Osteocyte (in vitro differentiated cells): ENCODE results near the gene GPR34. TPM values are rescaled to one million over a fixed set of nuclear protein-coding genes. Genes with fewer than 3 reads are reported as not detected.

Experiments used
- DNase-seq: peaks from one replicate; pipeline ENCODE4 v3.0.0; 2021; ENCODE audit warnings: mixed read lengths; ENCODE audit not compliant: unreplicated experiment; ENCODE audit errors: extremely low spot score
- H3K27ac Mint-ChIP-seq: one replicate; pipeline ENCODE4 v1.8.0; 2021; ENCODE audit warnings: mild to moderate bottlenecking, mixed read lengths; ENCODE audit not compliant: unreplicated experiment
- H3K27me3 Mint-ChIP-seq: one replicate; pipeline ENCODE4 v1.8.0; 2021; ENCODE audit warnings: mixed read lengths; ENCODE audit not compliant: unreplicated experiment
- H3K36me3 Mint-ChIP-seq: one replicate; pipeline ENCODE4 v1.8.0; 2021; ENCODE audit warnings: mixed read lengths; ENCODE audit not compliant: unreplicated experiment
- H3K4me1 Mint-ChIP-seq: one replicate; pipeline ENCODE4 v1.8.0; 2021; ENCODE audit warnings: mixed read lengths; ENCODE audit not compliant: unreplicated experiment
- H3K4me3 Mint-ChIP-seq: one replicate; pipeline ENCODE4 v1.8.0; 2021; ENCODE audit warnings: mild to moderate bottlenecking, moderate library complexity, mixed read lengths; ENCODE audit not compliant: unreplicated experiment
- H3K9me3 Mint-ChIP-seq: one replicate; pipeline ENCODE4 v1.8.0; 2021; ENCODE audit warnings: mixed read lengths; ENCODE audit not compliant: unreplicated experiment
- total RNA-seq: library from RNA; stranded (reverse); gene quantifications from 2 replicates; pipeline ENCODE4 v1.2.1, GENCODE V29; 2021
- TF ChIP-seq, protein P1 (sequence below): fragments of 200-600 bp; sonication (generic); IDR thresholded peaks from 2 replicates; pipeline ENCODE4 v1.5.0; 2021; ENCODE audit warnings: antibody characterized with exemption, mild to moderate bottlenecking, moderate library complexity

GPR34 gene
- total RNA-seq, 1 donor from 2014 or later, result not detected

- H3K4me3 Mint-ChIP-seq, result no peak overlapping the region
- peaks cover 16% of the 10 kb centered on the region for H3K36me3 Mint-ChIP-seq
- H3K9me3 Mint-ChIP-seq, result peaks cover 3% of the 10 kb centered on the region
- no peaks in the 10 kb centered on the region for H3K27me3 Mint-ChIP-seq
- TF ChIP-seq, protein P1, sequence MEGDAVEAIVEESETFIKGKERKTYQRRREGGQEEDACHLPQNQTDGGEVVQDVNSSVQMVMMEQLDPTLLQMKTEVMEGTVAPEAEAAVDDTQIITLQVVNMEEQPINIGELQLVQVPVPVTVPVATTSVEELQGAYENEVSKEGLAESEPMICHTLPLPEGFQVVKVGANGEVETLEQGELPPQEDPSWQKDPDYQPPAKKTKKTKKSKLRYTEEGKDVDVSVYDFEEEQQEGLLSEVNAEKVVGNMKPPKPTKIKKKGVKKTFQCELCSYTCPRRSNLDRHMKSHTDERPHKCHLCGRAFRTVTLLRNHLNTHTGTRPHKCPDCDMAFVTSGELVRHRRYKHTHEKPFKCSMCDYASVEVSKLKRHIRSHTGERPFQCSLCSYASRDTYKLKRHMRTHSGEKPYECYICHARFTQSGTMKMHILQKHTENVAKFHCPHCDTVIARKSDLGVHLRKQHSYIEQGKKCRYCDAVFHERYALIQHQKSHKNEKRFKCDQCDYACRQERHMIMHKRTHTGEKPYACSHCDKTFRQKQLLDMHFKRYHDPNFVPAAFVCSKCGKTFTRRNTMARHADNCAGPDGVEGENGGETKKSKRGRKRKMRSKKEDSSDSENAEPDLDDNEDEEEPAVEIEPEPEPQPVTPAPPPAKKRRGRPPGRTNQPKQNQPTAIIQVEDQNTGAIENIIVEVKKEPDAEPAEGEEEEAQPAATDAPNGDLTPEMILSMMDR, result no peak
- DNase-seq, result no peak
- no peak overlapping the region for H3K27ac Mint-ChIP-seq
- peaks cover 22% of the 10 kb centered on the region for H3K4me1 Mint-ChIP-seq
Observed at GRCh38 chrX:41661366-41662095, 27.2 kb upstream of the GPR34 start.

DNA sequence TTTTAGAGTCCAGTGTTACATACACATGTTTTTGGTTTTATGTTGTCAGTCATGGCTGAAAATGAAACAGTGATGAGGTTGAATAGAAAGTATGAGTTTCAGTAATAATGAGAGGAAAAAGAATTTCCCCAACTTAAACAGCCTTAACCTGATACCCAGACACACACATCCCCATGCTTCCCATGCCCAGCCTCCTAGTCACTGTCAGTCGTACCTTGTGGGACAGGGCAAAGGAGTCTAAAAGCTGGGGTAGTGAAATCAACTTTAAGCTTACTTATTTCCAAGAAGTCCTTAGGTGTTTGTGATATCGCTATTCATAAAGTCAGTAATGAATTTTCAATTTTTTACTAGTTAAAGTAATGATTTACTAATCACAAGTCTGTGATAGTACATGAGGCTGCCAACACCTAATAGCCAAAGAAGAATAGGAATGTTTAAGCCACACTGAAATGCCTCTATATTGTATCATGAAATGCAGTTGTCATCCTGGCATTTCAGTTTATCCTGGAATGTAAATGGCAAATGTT lies 24.3 kb upstream of the GPR34 start:
- no peaks in the 10 kb centered on the region for H3K9me3 Mint-ChIP-seq
- DNase-seq, result no peak
- peak overlapping the region; percentile 82 for H3K27ac Mint-ChIP-seq
- no peaks in the 10 kb centered on the region for H3K27me3 Mint-ChIP-seq
- H3K4me1 Mint-ChIP-seq, result peaks cover 22% of the 10 kb centered on the region
- H3K4me3 Mint-ChIP-seq, result no peak overlapping the region
- peaks cover 6% of the 10 kb centered on the region for H3K36me3 Mint-ChIP-seq
- TF ChIP-seq, protein P1, result no peak

DNA sequence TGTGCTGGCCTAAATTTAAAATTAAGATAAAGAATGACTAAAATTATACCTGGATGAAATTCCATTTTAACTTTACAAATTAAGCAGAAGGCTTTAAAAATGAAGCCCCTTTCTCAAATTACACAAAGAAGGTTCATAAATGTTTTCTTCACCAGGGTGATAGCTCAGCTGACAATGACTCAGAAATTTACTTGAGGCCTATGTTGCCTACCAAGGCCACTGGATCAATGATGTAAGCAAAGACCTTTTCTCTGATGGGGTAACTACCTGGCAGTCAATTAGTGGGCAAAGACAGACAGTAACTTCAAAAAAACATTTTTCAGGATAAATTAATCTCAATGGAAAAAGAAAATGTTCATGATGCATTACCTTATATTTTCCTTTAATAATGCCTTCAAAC lies 23.9 kb upstream of the GPR34 start:
- H3K9me3 Mint-ChIP-seq, result no peaks in the 10 kb centered on the region
- peak overlapping the region; percentile 82 for H3K27ac Mint-ChIP-seq
- H3K27me3 Mint-ChIP-seq, result no peaks in the 10 kb centered on the region
- TF ChIP-seq, protein P1, result no peak
- peaks cover 22% of the 10 kb centered on the region for H3K4me1 Mint-ChIP-seq
- H3K36me3 Mint-ChIP-seq, result peaks cover 4% of the 10 kb centered on the region
- no peak overlapping the region for H3K4me3 Mint-ChIP-seq
- no peak for DNase-seq

GRCh38 chrX:41665686-41666085 lies 23.1 kb upstream of the GPR34 start:
- H3K36me3 Mint-ChIP-seq, result peaks cover 4% of the 10 kb centered on the region
- DNase-seq, result no peak
- H3K4me3 Mint-ChIP-seq, result no peak overlapping the region
- no peaks in the 10 kb centered on the region for H3K9me3 Mint-ChIP-seq
- peaks cover 22% of the 10 kb centered on the region for H3K4me1 Mint-ChIP-seq
- no peaks in the 10 kb centered on the region for H3K27me3 Mint-ChIP-seq
- H3K27ac Mint-ChIP-seq, result no peak overlapping the region
- TF ChIP-seq, protein P1, result no peak

DNA sequence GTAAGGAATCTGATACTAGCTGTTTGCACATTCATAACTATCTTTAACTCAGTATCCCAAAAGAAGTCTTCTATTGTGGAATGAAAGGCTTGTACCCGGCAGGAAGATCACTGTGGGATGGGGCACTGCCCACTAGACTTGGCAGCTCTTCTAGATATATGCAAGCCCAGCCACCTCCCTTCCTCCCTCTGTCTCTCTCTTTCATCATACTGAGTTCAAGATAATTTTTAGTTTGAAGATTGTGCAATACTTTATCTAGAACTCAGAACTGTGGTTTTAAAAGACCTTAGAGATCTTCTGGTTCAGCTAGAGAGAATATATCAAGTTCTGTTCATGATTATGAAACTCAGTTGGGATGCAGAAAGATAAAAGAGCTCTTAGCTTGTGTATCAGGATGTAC lies 22.5 kb upstream of the GPR34 start:
- peaks cover 4% of the 10 kb centered on the region for H3K36me3 Mint-ChIP-seq
- H3K4me3 Mint-ChIP-seq, result no peak overlapping the region
- no peaks in the 10 kb centered on the region for H3K9me3 Mint-ChIP-seq
- TF ChIP-seq, protein P1, result no peak
- no peak for DNase-seq
- peak overlapping the region; percentile 35 for H3K27ac Mint-ChIP-seq
- H3K4me1 Mint-ChIP-seq, result peaks cover 22% of the 10 kb centered on the region
- H3K27me3 Mint-ChIP-seq, result no peaks in the 10 kb centered on the region
